ENCODE results near the gene TMEM121.
"Not testable (repeated sequence)": the region's sequence is repeated elsewhere in the genome, so short reads cannot be mapped to it uniquely, and the experiment has no call there.

TMEM121 gene

GRCh38 chr14:105562713-105563346 is 36.4 kb downstream of the TMEM121 start:
- Mint-ChIP-seq H3K36me3 (ENCODE audit: low read depth) (peaks cover 4% of the 10 kb centered on the region), H3K9me3 (peaks cover 40% of the 10 kb centered on the region), H3K4me3 (no peak overlapping the region), H3K4me1 (no peaks in the 10 kb centered on the region), H3K27me3 (ENCODE audit: low read depth, poor library complexity) (no peaks in the 10 kb centered on the region), H3K27ac (no peak overlapping the region)
- no peak for DNase-seq
- no peak for TF ChIP-seq CTCF (IDR thresholded peaks at IDR 0.05)

- no peak for TF ChIP-seq CTCF (IDR thresholded peaks at IDR 0.05)
- no peaks in the 10 kb centered on the region for H3K27me3 Mint-ChIP-seq (ENCODE audit: low read depth, poor library complexity)
- H3K4me3 Mint-ChIP-seq, result no peak overlapping the region
- no peak for DNase-seq
- H3K36me3 Mint-ChIP-seq (ENCODE audit: low read depth), result peaks cover 4% of the 10 kb centered on the region
- H3K9me3 Mint-ChIP-seq, result peaks cover 43% of the 10 kb centered on the region
- H3K27ac Mint-ChIP-seq, result no peak overlapping the region
- no peaks in the 10 kb centered on the region for H3K4me1 Mint-ChIP-seq
Measured at GRCh38 chr14:105563347-105563737, 37.0 kb downstream of the TMEM121 start.

GRCh38 chr14:105564536-105564935 is 38.2 kb downstream of the TMEM121 start:
- not testable (repeated sequence) for DNase-seq; H3K4me3 Mint-ChIP-seq; H3K4me1 Mint-ChIP-seq; H3K27me3 Mint-ChIP-seq (ENCODE audit: low read depth, poor library complexity); H3K27ac Mint-ChIP-seq; H3K36me3 Mint-ChIP-seq (ENCODE audit: low read depth)
- H3K9me3 Mint-ChIP-seq, result peaks cover 51% of the 10 kb centered on the region

GRCh38 chr14:105565185-105565919 is 39.0 kb downstream of the TMEM121 start:
- not testable (repeated sequence) for H3K27ac Mint-ChIP-seq; H3K4me3 Mint-ChIP-seq; DNase-seq; H3K36me3 Mint-ChIP-seq (ENCODE audit: low read depth); H3K27me3 Mint-ChIP-seq (ENCODE audit: low read depth, poor library complexity); H3K4me1 Mint-ChIP-seq
- H3K9me3 Mint-ChIP-seq, result peaks cover 59% of the 10 kb centered on the region

GRCh38 chr14:105566248-105567163 is 40.1 kb downstream of the TMEM121 start:
- H3K27me3 Mint-ChIP-seq (ENCODE audit: low read depth, poor library complexity), result not testable (repeated sequence)

GRCh38 chr14:105567164-105568103 is 41.1 kb downstream of the TMEM121 start:
- not testable (repeated sequence) for H3K36me3 Mint-ChIP-seq (ENCODE audit: low read depth); H3K4me3 Mint-ChIP-seq; H3K27ac Mint-ChIP-seq; H3K27me3 Mint-ChIP-seq (ENCODE audit: low read depth, poor library complexity); H3K4me1 Mint-ChIP-seq; DNase-seq
- peaks cover 60% of the 10 kb centered on the region for H3K9me3 Mint-ChIP-seq

More at GRCh38 chr14:105566248-105567163, 40.1 kb downstream of the TMEM121 start:
- not testable (repeated sequence) for H3K4me1 Mint-ChIP-seq; DNase-seq; H3K27ac Mint-ChIP-seq; H3K36me3 Mint-ChIP-seq (ENCODE audit: low read depth); H3K4me3 Mint-ChIP-seq
- peaks cover 62% of the 10 kb centered on the region for H3K9me3 Mint-ChIP-seq

GRCh38 chr14:105568140-105568843 is 41.9 kb downstream of the TMEM121 start:
- peaks cover 13% of the 10 kb centered on the region for H3K36me3 Mint-ChIP-seq (ENCODE audit: low read depth)

More at GRCh38 chr14:105568140-105568843, 41.9 kb downstream of the TMEM121 start:
- not testable (repeated sequence) for H3K27me3 Mint-ChIP-seq (ENCODE audit: low read depth, poor library complexity); H3K4me1 Mint-ChIP-seq; H3K27ac Mint-ChIP-seq; DNase-seq; H3K4me3 Mint-ChIP-seq
- H3K9me3 Mint-ChIP-seq, result peaks cover 57% of the 10 kb centered on the region

All from nephron progenitor cell (in vitro differentiated cells).